A549 treated with RU486 at 1 μM for 4 hours (cell line): ENCODE data around the gene RELL2. TPM values are rescaled to one million over a fixed set of nuclear protein-coding genes. Genes with fewer than 3 reads are reported as not detected.

Experiments used
- total RNA-seq: library from RNA; stranded (reverse); fragments of 200-300 nt; extraction: Qiagen RNA extraction; gene quantifications from 5 replicates; pipeline ENCODE4 v1.2.3, GENCODE V29; 2022; ENCODE audit warnings: low read depth

Gene RELL2, protein sequence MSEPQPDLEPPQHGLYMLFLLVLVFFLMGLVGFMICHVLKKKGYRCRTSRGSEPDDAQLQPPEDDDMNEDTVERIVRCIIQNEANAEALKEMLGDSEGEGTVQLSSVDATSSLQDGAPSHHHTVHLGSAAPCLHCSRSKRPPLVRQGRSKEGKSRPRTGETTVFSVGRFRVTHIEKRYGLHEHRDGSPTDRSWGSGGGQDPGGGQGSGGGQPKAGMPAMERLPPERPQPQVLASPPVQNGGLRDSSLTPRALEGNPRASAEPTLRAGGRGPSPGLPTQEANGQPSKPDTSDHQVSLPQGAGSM
- total RNA-seq = 3.7 to 5.2 TPM (median 4.3 TPM) in 5 replicates

GRCh38 chr5:141636413-141637122, at the start of gene RELL2, which contains the start of gene HDAC3:
Gene RELL2 (plus strand): TSS chr5:141636997. CDS start chr5:141638226, 1,229 bp downstream.
Gene HDAC3 (minus strand): TSS chr5:141636849. CDS start chr5:141636790, 59 bp downstream.

GRCh38 chr5:141618804-141619554, 17.8 kb upstream of the RELL2 start, which contains the start of gene DIAPH1:
Gene DIAPH1 (minus strand): TSS chr5:141619000. CDS start chr5:141618914, 86 bp downstream.

GRCh38 chr5:141650851-141651727, 14.3 kb downstream of the RELL2 start, which contains the start of gene FCHSD1:
Gene FCHSD1 (minus strand): TSS chr5:141651418. CDS start chr5:141651368, 50 bp downstream.

DNA sequence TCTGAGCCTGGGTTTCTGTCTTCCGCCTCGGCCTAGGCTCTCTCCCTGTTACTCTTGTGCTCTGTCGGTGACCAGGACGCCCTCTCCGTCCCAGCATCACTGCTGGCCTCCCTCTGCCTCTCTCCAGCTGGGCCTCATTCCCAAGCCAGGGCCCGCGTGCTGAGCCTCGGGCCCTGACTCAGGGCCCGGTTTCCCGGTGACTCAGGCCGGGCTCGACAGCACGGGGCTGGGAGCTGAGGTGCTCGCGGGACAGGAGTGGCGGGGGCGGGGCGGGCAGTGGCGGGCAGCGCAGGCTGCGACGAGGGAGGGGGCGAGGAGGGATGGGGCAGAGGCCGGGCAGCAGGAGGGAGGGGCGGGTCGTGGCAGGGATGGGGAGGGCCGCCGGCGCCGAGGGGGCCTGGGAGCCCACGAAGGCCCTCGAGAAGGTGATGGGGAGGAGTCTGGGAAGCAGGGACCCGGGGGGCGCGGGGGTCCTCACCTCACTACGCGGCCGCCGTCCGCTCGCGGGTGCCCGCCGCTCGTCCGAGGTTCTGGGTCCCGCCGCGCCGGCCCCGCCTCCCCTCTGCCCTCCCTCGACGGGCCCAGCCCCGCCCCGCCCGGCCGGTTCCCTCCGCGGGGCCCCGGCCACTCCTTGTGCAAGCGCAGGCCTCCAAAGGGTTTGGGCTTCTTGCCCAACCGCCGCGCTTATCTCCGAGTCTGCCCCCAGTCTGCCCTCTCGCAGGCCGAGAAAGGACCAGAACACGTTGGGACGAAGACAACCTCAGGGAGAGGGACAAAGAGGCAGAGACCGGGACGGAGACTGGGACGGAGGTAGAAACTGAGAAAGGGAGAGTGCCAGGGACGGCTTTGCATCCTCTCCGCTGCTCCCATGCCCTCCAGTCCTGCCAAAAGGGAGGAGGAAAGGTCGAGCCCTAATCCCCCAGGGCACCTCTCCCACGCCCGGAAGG, 45.2 kb downstream of the RELL2 start, which contains the start of gene ARAP3:
ARAP3 (minus strand) TSS at position 536 of the 947 bp plus-strand sequence. CDS start 1,744 bp downstream, outside the sequence.

Other genes starting within 250 kb of the RELL2 start
- 0.56 to 1.1 TPM (median 0.93 TPM) in 5 replicates for gene PCDHGB4, start 249.3 kb upstream of the RELL2 start, total RNA-seq
- 0.03 TPM in 1 of 5 replicates, not detected in the others for gene PCDHGA8, start 244.4 kb upstream of the RELL2 start, total RNA-seq
- gene PCDHGB5, start 239.1 kb upstream of the RELL2 start, total RNA-seq = 2.0 to 3.0 TPM (median 2.5 TPM) in 5 replicates
- 0.03 to 0.05 TPM (median 0.04 TPM) in 3 of 5 replicates, not detected in the others for gene PCDHGA9, start 234.2 kb upstream of the RELL2 start, total RNA-seq
- 0.06 to 0.15 TPM (median 0.09 TPM) in 5 replicates for gene PCDHGB6, start 229.0 kb upstream of the RELL2 start, total RNA-seq
- gene PCDHGA10, start 224.0 kb upstream of the RELL2 start, total RNA-seq = not detected in 5 replicates
- gene PCDHGB7, start 219.3 kb upstream of the RELL2 start, total RNA-seq = 0.05 to 0.11 TPM (median 0.07 TPM) in 5 replicates
- 0.06 TPM in 1 of 5 replicates, not detected in the others for gene PCDHGA11, start 215.9 kb upstream of the RELL2 start, total RNA-seq
- gene PCDHGA12, start 206.5 kb upstream of the RELL2 start, total RNA-seq = 0.02 to 0.05 TPM in 2 of 5 replicates, not detected in the others
- gene PCDHGC3, start 161.0 kb upstream of the RELL2 start, total RNA-seq = 6.1 to 7.8 TPM (median 7.0 TPM) in 5 replicates
- gene PCDHGC4, start 152.0 kb upstream of the RELL2 start, total RNA-seq = not detected in 5 replicates
- 0.02 to 0.09 TPM in 2 of 5 replicates, not detected in the others for gene PCDHGC5, start 147.9 kb upstream of the RELL2 start, total RNA-seq
- 94.4 to 103 TPM (median 98.2 TPM) in 5 replicates for gene DIAPH1, start 18.0 kb upstream of the RELL2 start, total RNA-seq
- gene HDAC3, start 148 bp upstream of the RELL2 start, total RNA-seq = 48.1 to 52.6 TPM (median 51.4 TPM) in 5 replicates
- 5.5 to 11.6 TPM (median 8.6 TPM) in 5 replicates for gene FCHSD1, start 14.4 kb downstream of the RELL2 start, total RNA-seq
- gene ARAP3, start 45.2 kb downstream of the RELL2 start, total RNA-seq = 3.3 to 5.2 TPM (median 4.0 TPM) in 5 replicates
- 1.5 to 3.0 TPM (median 2.0 TPM) in 5 replicates for gene PCDH1, start 241.4 kb downstream of the RELL2 start, total RNA-seq